Trophoblast cell (in vitro differentiated cells and primary cell): ENCODE results near the gene PGM1.

Source experiments
- DNase-seq, 2 donors: peaks; one replicate each; pipeline ENCODE4 v3.0.0-alpha.2; 2016
- H2AFZ ChIP-seq: 2 replicates; pipeline ENCODE4 v1.6.1; 2013; ENCODE audit warnings: low read length, moderate library complexity, mild to moderate bottlenecking; ENCODE audit not compliant: insufficient read depth, poor library complexity
- H2AK5ac ChIP-seq: 2 replicates; pipeline ENCODE4 v1.6.1; 2013; ENCODE audit warnings: mild to moderate bottlenecking, low read length
- H2BK120ac ChIP-seq: 2 replicates; pipeline ENCODE4 v1.6.1; 2013; ENCODE audit warnings: low read length, mild to moderate bottlenecking, moderate library complexity; ENCODE audit not compliant: insufficient read depth, poor library complexity
- H2BK12ac ChIP-seq: 2 replicates; pipeline ENCODE4 v1.6.1; 2013; ENCODE audit warnings: mild to moderate bottlenecking, low read length, moderate library complexity
- H2BK5ac ChIP-seq: 2 replicates; pipeline ENCODE4 v1.6.1; 2013; ENCODE audit warnings: low read length, low read depth, moderate library complexity, mild to moderate bottlenecking; ENCODE audit not compliant: poor library complexity
- H3K14ac ChIP-seq: 2 replicates; pipeline ENCODE4 v1.6.1; 2013; ENCODE audit warnings: mild to moderate bottlenecking, low read length
- H3K18ac ChIP-seq: 2 replicates; pipeline ENCODE4 v1.6.1; 2013; ENCODE audit warnings: mild to moderate bottlenecking, low read length
- H3K23ac ChIP-seq: 2 replicates; pipeline ENCODE4 v1.6.1; 2013; ENCODE audit warnings: low read length
- H3K27ac ChIP-seq: 2 replicates; pipeline ENCODE4 v1.5.1; 2013; ENCODE audit warnings: low read depth, mild to moderate bottlenecking, inconsistent platforms, low read length, moderate library complexity
- H3K27me3 ChIP-seq: 2 replicates; pipeline ENCODE4 v1.6.1; 2013; ENCODE audit warnings: inconsistent platforms, mild to moderate bottlenecking, low read length, moderate library complexity; ENCODE audit not compliant: insufficient read depth
- H3K36me3 ChIP-seq, 2 experiments: 1 replicate in 1 of 2; 2 replicates in 1 of 2; pipeline ENCODE4 v1.6.1; 2013; ENCODE audit warnings: low read length in 2 of 2, mild to moderate bottlenecking in 2 of 2, moderate library complexity in 1 of 2; ENCODE audit not compliant: insufficient read depth in 2 of 2, control insufficient read depth in 1 of 2
- H3K4ac ChIP-seq: 2 replicates; pipeline ENCODE4 v1.6.1; 2013; ENCODE audit warnings: low read depth, mild to moderate bottlenecking, low read length, moderate library complexity
- H3K4me1 ChIP-seq, 2 experiments: 1 replicate in 1 of 2; 2 replicates in 1 of 2; pipeline ENCODE4 v1.6.1; 2013; ENCODE audit warnings: low read length in 2 of 2, mild to moderate bottlenecking in 2 of 2, moderate library complexity in 1 of 2; ENCODE audit not compliant: insufficient read depth in 2 of 2, control insufficient read depth in 1 of 2
- H3K4me2 ChIP-seq: 2 replicates; pipeline ENCODE4 v1.6.1; 2013; ENCODE audit warnings: inconsistent platforms, mild to moderate bottlenecking, low read length, moderate library complexity
- H3K4me3 ChIP-seq: 2 replicates; pipeline ENCODE4 v1.5.1; 2013; ENCODE audit warnings: mild to moderate bottlenecking, low read depth, low read length, inconsistent platforms
- H3K79me1 ChIP-seq: one replicate; pipeline ENCODE4 v1.6.1; 2013; ENCODE audit warnings: low read length
- H3K79me2 ChIP-seq: 2 replicates; pipeline ENCODE4 v1.6.1; 2013; ENCODE audit warnings: low read length, mild to moderate bottlenecking; ENCODE audit not compliant: control insufficient read depth, insufficient read depth, poor library complexity
- H3K9ac ChIP-seq: 2 replicates; pipeline ENCODE4 v1.6.1; 2013; ENCODE audit warnings: mild to moderate bottlenecking, low read length
- H3K9me3 ChIP-seq: 2 replicates; pipeline ENCODE4 v1.6.1; 2013; ENCODE audit warnings: low read depth, mild to moderate bottlenecking, control low read depth, inconsistent platforms, low read length; ENCODE audit not compliant: insufficient read depth
- H4K12ac ChIP-seq: 2 replicates; pipeline ENCODE4 v1.6.1; 2013; ENCODE audit warnings: low read depth, mild to moderate bottlenecking, low read length, moderate library complexity
- H4K8ac ChIP-seq: 2 replicates; pipeline ENCODE4 v1.6.1; 2013; ENCODE audit warnings: low read depth, mild to moderate bottlenecking, low read length, moderate library complexity
- H4K91ac ChIP-seq: one replicate; pipeline ENCODE4 v1.6.1; 2013; ENCODE audit warnings: low read depth, mild to moderate bottlenecking, low read length, moderate library complexity
- WGBS: extraction: QIAGEN DNeasy Blood & Tissue Kit; methylation state at CpG from one replicate; pipeline ENCODE4 v1.1.7; 2013; ENCODE audit warnings: missing lambda C conversion rate; ENCODE audit not compliant: insufficient read length, insufficient coverage; ENCODE audit errors: extremely low coverage; 5-methylcytosine and 5-hydroxymethylcytosine counted together

Gene PGM1

DNA sequence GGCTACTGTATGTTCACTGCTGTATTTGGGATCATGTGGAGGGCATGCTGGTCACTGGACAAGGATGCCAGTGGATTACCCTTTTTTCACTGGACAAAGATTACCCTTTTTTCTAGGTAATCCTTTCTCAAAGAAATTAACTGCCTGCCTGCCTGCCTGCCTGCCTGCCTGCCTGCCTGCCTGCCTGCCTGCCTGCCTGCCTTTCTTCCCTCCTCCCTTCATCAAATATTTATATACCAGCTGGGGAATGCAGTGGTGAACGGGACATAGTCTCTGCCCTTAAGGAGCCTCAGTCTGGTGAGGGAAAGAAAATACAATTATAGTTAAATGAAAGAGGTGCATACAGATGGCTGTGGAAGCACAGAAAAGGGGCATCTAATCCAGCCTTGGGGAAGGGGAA lies 85.0 kb downstream of the PGM1 start:
- Histone ChIP-seq H4K91ac (no peak overlapping the region), H2BK5ac (no peak overlapping the region), H2BK12ac (no peak overlapping the region), H2BK120ac (no peak overlapping the region), H3K27me3 (no peaks in the 10 kb centered on the region), H2AK5ac (no peak overlapping the region), H3K27ac (no peak overlapping the region), H4K8ac (no peak overlapping the region), H3K9me3 (no peaks in the 10 kb centered on the region), H3K79me2 (no peaks in the 10 kb centered on the region), H4K12ac (no peak overlapping the region), H3K14ac (no peak overlapping the region), H3K4me2 (no peak overlapping the region), H3K9ac (no peak overlapping the region), H3K36me3 (no peaks in the 10 kb centered on the region), H3K23ac (no peak overlapping the region), H3K4me1 (peaks cover 0 to 2% of the 10 kb centered on the region in 2 experiments), H3K79me1 (no peaks in the 10 kb centered on the region), H3K4ac (no peak overlapping the region), H3K4me3 (no peak overlapping the region), H3K18ac (no peak overlapping the region), H2AFZ (no peak overlapping the region)
- no peak for DNase-seq
- no CpG with 5 or more reads among the region's 1 CpG for WGBS

DNA sequence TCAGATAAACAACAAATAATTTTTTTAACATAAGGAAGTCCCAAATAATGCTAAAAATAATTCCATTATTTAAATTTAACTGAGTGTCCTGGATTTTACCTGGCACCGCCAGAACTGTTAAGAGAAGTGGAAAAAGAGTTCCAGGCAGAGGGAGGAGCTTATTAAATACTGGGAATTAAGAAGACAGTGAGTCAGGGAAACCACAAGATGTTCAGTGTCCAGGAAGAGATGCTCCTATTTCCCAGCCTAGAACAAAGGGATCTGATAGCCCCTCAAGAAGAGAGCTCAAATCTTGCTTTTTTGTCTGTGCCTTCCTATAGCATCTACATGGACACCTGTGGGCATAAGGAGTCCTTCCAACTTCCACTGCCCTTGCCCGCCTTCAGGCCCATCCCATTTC lies 85.9 kb downstream of the PGM1 start:
- H3K27me3 ChIP-seq: no peaks in the 10 kb centered on the region
- WGBS: no CpG with 5 or more reads among the region's 2 CpGs
- H4K12ac ChIP-seq: no peak overlapping the region
- H3K4ac ChIP-seq: no peak overlapping the region
- H2AK5ac ChIP-seq: no peak overlapping the region
- H2AFZ ChIP-seq: no peak overlapping the region
- no peak overlapping the region for H4K91ac ChIP-seq
- no peak overlapping the region for H2BK120ac ChIP-seq
- no peak overlapping the region for H2BK5ac ChIP-seq
- no peak overlapping the region for H3K18ac ChIP-seq
- no peak overlapping the region for H3K23ac ChIP-seq
- H3K4me2 ChIP-seq: no peak overlapping the region
- H3K9me3 ChIP-seq: no peaks in the 10 kb centered on the region
- no peak overlapping the region for H4K8ac ChIP-seq
- H3K4me3 ChIP-seq: no peak overlapping the region
- no peaks in the 10 kb centered on the region for H3K79me2 ChIP-seq
- no peak overlapping the region for H2BK12ac ChIP-seq
- peaks cover 0 to 2% of the 10 kb centered on the region in 2 experiments for H3K4me1 ChIP-seq
- no peak overlapping the region for H3K9ac ChIP-seq
- H3K14ac ChIP-seq: no peak overlapping the region
- no peak for DNase-seq
- no peak overlapping the region for H3K27ac ChIP-seq
- no peaks in the 10 kb centered on the region for H3K79me1 ChIP-seq
- no peaks in the 10 kb centered on the region for H3K36me3 ChIP-seq

DNA sequence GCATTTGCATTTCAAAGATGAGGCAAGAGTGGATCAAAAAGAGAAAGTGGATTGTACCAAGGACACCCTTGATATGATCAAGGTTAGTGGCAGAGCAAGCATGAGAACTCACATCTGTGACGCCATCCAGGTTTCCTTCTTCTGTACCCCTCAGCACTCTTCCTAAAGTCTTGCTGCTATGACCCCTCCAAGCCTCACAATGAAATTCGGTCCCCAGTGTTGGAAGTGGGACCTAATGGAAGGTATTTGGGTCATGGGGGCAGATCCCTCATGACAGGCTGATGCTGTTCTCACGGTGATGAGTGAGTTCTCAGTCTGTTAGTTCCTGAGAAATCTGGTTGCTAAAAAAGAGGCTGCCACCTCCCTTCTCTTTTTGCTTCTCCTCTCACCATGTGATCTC lies 86.4 kb downstream of the PGM1 start:
- no peak overlapping the region for H4K8ac ChIP-seq
- H3K9me3 ChIP-seq: no peaks in the 10 kb centered on the region
- H3K36me3 ChIP-seq: no peaks in the 10 kb centered on the region
- H3K79me2 ChIP-seq: no peaks in the 10 kb centered on the region
- H2BK120ac ChIP-seq: no peak overlapping the region
- H4K91ac ChIP-seq: no peak overlapping the region
- H2BK12ac ChIP-seq: no peak overlapping the region
- H2AK5ac ChIP-seq: no peak overlapping the region
- no CpG with 5 or more reads among the region's 3 CpGs for WGBS
- H3K79me1 ChIP-seq: no peaks in the 10 kb centered on the region
- no peak overlapping the region for H3K9ac ChIP-seq
- H3K4ac ChIP-seq: no peak overlapping the region
- H3K18ac ChIP-seq: no peak overlapping the region
- H2BK5ac ChIP-seq: no peak overlapping the region
- H3K27me3 ChIP-seq: no peaks in the 10 kb centered on the region
- no peak overlapping the region for H3K27ac ChIP-seq
- H3K4me3 ChIP-seq: no peak overlapping the region
- H3K4me2 ChIP-seq: no peak overlapping the region
- no peak overlapping the region for H2AFZ ChIP-seq
- DNase-seq: no peak
- H3K23ac ChIP-seq: no peak overlapping the region
- H3K4me1 ChIP-seq: peaks cover 0 to under 1% of the 10 kb centered on the region in 2 experiments
- H4K12ac ChIP-seq: no peak overlapping the region
- H3K14ac ChIP-seq: no peak overlapping the region

DNA sequence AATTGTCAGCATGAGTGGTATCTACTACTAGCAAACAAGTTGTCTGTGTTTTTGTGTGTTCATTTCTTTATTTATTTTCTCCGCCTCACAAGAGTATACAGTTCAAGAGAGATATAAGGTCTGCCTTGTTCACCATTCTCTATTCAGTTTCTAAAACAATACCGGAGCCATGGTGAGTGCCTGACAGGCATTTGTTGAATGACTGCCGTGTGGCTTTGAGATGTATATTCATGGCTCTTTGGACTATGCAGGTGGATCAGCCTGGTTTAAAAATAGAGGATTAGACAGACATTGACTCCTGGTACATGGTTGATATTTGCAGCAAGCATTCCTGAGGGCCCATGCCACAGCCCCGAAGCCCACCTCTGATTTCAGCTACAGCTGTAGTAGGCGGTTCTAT lies 89.7 kb downstream of the PGM1 start:
- Histone ChIP-seq H4K91ac (no peak overlapping the region), H3K23ac (no peak overlapping the region), H3K79me1 (no peaks in the 10 kb centered on the region), H2AK5ac (no peak overlapping the region), H4K8ac (no peak overlapping the region), H3K27me3 (no peaks in the 10 kb centered on the region), H3K79me2 (no peaks in the 10 kb centered on the region), H3K36me3 (no peaks in the 10 kb centered on the region), H3K4me3 (no peak overlapping the region), H2AFZ (no peak overlapping the region), H3K9me3 (no peaks in the 10 kb centered on the region), H3K4ac (no peak overlapping the region), H4K12ac (no peak overlapping the region), H3K4me2 (no peak overlapping the region), H3K27ac (no peak overlapping the region), H3K4me1 (no peaks in the 10 kb centered on the region), H2BK5ac (no peak overlapping the region), H2BK12ac (no peak overlapping the region), H3K14ac (no peak overlapping the region), H2BK120ac (no peak overlapping the region), H3K9ac (no peak overlapping the region), H3K18ac (no peak overlapping the region)
- no CpG with 5 or more reads among the region's 5 CpGs for WGBS
- DNase-seq: no peak
